ENCODE measurements around the gene STX10.
"Not testable (repeated sequence)": the region's sequence is repeated elsewhere in the genome, so short reads cannot be mapped to it uniquely, and the experiment has no call there.

STX10 gene

DNA sequence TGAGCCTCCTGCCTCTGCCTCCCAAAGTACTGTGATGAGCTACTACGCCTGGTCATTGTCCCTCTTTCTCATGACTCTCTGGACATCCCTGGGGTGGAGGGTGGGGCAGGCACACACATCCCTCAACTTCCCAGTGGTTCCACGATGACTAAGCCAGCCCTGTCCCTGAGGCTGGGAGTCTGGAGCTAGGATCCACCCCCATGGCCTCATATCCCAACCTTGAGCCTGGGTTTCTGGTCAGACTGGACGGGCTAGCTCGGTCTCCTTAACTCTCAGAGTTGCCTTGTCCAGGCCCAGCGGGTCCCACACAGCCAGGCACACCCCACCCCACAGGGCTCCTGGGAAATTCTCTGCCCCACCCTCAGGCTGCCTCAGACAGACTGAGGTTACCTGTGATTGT is 19.6 kb upstream of the STX10 start:
- no peak for DNase-seq (ENCODE audit: low read depth)
- no peak for TF ChIP-seq CTCF (IDR thresholded peaks at IDR 0.05; ENCODE audit: low read depth, low read length, missing control alignments)
- H3K4me3 ChIP-seq (ENCODE audit: low read depth, low read length) = no peak overlapping the region

DNA sequence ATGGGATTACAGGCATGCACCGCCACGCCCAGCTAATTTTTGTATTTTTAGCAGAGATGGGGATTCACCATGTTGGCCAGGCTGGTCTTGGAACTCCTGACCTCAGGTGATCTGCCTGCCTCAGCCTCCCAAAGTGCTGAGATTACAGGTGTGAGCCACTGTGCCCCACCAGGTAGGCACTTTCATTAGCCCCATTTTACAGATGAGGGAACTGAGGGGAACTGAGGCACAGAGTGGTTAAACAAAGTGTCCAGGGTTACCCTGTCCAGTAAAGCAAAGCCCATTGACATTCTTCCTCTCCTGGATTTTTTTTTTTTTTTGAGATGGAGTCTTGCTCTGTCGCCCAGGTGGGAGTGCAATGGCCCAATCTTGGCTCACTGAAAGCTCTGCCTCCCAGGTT is 16.0 kb upstream of the STX10 start:
- not testable (repeated sequence) for H3K4me3 ChIP-seq (ENCODE audit: low read depth, low read length); DNase-seq (ENCODE audit: low read depth)

GRCh38 chr19:13165162-13165997 is 15.2 kb upstream of the STX10 start:
- no peak for TF ChIP-seq CTCF (IDR thresholded peaks at IDR 0.05; ENCODE audit: low read depth, low read length, missing control alignments)
- no peak for DNase-seq (ENCODE audit: low read depth)
- no peak overlapping the region for H3K4me3 ChIP-seq (ENCODE audit: low read depth, low read length)

DNA sequence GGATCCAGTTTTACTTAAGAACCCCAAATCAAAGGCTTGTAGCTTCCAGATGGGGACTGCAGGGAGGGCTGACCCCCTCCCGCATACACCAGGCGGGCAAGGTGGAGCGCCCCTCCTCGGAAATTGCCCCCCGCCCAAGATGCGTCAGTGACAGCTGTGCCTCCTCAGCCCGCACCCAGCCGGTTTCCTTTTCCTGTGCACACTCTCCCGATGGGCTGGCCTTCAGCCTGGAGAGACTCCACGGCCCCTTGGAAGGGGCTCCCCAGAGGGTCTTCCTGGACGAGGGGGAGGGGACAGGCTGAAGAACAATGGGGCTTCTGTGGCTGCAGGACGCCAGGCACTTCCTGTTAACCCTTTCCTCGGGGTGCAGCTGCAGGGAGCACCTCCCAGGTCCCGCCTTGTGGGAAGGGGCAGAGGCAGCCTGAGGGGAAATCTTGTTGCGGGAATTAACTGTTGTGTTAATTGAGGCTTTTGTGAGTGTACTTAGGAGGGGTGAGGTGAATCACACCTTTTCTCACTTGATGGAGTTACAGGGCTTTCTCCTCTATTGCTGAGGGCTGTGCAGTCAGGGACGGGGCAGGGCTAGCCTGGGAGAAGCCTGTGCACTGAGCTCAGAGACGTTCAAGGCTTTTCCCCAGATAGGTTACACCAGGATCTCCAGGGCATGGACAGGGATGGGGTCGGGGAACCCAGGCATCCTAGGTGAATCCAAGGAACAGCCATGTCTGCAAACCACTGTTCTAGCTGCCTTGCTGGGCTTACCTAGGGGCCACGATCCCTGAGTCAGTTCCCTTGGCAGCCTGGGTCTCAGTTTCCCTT is 14.4 kb upstream of the STX10 start:
- no peak for TF ChIP-seq CTCF (IDR thresholded peaks at IDR 0.05; ENCODE audit: low read depth, low read length, missing control alignments)
- DNase-seq (ENCODE audit: low read depth) = no peak
- no peak overlapping the region for H3K4me3 ChIP-seq (ENCODE audit: low read depth, low read length)

GRCh38 chr19:13163609-13164342 is 13.6 kb upstream of the STX10 start:
- DNase-seq (ENCODE audit: low read depth) = no peak
- no peak overlapping the region for H3K4me3 ChIP-seq (ENCODE audit: low read depth, low read length)
- no peak for TF ChIP-seq CTCF (IDR thresholded peaks at IDR 0.05; ENCODE audit: low read depth, low read length, missing control alignments)

DNA sequence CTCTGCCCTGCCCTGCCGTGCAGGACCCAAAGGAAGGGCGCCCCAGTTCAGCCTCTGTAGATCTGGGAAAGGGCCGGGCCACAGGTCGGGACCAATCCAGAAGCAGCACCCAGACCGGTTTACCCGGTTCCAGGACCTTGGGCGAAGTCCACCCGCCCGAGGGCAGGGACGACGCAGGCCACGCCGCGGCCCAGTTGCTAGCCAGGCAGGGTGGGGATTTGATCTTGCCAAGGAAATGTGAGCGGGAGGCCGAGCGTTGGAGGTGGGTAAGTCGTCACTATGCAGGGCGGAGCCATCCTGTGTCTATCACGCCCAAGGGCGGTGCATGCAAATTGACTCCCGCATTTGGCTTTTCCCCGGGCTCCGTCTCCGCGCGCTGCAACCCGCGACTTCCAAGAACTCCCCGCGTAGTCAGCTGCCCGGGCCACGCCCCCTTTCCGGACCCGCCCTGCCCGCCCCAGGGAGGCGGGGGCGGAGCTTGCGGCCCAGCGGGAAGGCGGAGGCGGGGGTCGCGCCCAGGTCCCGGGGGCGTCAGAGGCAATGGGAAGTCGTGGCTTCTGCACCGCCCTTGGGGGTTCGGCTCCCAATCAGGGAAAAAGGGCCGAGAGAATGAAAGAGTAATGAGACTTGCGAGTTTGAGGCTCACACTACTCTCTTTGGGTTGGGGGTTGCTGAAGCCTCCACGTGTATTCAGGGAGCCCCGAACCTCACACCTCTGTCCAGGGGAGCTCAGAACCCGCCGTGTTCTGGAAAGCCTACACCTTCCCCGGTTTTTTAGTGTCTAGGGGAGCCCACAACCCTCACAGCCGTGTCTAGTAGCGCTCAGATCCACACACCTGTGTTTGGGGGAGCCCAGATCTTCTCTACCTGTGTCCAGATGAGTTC is 12.8 kb upstream of the STX10 start:
- no peak for TF ChIP-seq CTCF (IDR thresholded peaks at IDR 0.05; ENCODE audit: low read depth, low read length, missing control alignments)
- DNase-seq (ENCODE audit: low read depth) = peak; percentile 93
- peak overlapping the region; percentile 62 for H3K4me3 ChIP-seq (ENCODE audit: low read depth, low read length)

All from GM12864 (cell line).